DMS79 treated with DMSO at 0.1 percent for 48 hours (cell line): ENCODE data around the gene TNNC1.

Source experiments
- DNase-seq: peaks from one replicate; lab custom pipeline; 2025; lab: John Stamatoyannopoulos, UW

Gene TNNC1

DNA sequence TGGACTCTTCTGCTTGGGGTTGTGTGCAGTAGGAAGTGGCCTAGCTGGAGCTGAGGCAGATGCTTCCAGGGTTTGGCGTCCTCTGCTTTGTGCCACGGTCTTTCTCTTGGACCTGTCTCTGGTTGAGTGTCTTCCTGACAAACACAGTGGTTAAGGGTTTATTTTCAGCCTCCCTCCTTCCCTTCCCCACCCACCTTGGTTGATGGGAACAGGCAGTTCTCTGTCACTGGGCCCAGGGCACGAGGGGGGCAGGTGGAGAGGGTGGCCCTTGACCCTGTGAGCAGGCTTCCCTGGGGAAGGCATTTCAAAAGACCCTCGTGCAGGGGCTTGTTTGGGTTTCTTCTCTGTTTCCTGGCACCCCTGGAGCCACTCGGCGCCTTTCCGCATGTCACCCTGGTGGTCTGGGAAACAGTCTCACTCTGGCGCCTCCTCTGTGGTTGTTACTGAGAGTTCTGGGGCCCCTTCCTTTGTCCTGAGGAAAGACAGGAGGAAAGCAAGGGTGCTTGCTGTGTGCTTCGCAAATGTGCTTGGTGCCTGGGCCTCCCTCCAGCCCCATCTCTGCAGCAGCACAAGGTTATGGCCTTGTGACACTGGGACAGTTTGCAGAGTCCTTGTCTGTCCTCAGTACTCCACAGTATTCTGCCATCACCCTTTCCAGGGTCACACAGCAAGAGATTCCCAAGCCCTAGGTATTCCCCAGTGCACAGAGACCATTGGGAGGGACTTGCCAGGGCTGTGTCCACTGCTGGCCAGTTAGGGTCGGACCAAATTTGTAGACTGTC lies 31.0 kb upstream of the TNNC1 start:
- DNase-seq = no peak

DNA sequence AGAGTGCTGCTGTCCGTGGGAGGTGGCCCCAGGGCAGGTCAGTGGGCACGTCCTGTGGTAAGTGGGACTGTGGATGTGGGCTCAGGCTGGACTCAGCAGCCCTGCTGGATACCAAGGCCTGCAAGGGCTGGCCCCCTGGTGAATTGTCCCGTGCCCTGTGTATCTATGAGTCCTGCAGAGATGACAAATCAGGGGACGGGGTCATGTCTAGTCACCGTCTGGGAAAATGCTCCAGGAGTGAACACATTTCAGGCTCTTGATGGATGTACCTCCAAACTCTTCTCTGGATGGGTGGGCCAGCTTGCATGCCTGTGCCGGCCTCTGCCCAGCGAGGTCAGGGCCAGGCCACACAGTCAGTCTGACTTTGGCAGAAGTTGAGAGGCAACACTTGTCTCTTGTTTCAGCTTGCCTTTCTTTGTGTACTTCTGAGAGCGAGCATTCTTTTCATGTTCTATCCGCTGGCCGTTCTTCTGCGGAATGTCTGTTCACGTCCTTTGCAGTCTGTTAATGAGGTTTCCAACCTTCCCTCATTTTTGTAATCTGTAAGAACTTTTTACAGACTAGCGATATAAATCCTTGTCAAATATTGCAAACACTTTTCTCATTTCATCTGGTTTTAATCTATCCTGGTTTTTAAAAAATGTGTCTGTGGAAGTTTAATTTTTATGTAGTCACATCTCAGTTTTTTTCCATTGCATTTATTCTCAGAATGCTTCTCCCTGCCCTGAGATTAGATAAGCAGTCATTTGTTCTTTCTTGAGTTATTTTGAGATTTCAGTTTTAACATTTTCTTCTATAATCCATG lies 29.9 kb upstream of the TNNC1 start:
- DNase-seq = no peak

DNA sequence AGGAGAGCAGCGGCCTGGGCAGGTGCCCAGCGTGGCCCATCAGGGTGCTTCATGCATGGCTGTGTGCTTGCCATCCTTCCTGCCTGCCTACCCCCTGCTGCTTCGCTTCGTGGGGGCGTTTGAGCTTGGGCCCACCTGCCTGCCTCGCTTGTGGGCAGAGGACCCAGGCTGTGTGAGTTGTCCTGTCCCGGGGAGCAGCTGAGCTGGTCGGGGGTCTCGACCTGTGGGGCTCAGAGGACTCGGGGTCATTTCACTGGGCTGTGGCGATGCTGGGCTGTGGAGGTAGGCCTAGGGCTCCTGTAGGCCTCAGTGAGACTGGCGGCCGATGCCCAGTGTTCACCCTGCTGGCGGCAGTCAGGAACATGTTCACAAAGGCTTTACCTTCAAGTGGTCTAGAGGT lies 29.2 kb upstream of the TNNC1 start:
- DNase-seq = no peak

DNA sequence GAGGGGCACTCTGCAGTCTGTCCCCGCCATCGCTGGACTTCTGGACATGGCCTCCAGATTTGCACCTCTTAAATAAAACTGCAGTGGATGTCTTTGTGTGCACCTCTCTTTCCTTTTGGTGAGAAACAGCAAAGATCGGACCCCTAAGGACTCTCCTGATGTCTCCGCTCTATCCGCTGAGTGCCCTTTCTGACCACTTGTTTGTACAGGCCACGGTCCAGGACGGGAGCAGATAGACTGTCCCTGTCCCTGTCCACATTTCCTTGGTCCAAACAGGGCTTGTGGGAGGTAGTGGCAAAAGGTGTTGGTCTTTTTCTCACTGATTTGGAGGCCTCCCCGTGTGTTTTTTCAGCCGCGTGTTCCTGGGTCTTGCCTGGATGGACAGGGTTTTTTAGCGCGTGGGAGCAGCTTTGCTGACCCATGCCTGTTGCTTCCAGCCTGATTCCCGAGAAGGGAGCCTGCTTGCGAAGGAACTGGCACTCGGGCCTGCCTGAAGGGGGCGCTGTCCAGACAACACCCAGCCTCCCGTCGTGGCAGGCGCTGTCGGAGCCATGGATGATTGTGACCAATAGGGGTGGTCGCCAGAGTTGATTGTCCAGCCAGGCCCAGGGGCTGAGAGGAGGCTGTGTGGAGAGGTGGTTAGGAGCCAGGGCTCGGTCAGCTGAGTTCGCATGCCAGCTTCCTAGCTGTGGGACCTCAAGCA lies 28.1 kb upstream of the TNNC1 start:
- no peak for DNase-seq

DNA sequence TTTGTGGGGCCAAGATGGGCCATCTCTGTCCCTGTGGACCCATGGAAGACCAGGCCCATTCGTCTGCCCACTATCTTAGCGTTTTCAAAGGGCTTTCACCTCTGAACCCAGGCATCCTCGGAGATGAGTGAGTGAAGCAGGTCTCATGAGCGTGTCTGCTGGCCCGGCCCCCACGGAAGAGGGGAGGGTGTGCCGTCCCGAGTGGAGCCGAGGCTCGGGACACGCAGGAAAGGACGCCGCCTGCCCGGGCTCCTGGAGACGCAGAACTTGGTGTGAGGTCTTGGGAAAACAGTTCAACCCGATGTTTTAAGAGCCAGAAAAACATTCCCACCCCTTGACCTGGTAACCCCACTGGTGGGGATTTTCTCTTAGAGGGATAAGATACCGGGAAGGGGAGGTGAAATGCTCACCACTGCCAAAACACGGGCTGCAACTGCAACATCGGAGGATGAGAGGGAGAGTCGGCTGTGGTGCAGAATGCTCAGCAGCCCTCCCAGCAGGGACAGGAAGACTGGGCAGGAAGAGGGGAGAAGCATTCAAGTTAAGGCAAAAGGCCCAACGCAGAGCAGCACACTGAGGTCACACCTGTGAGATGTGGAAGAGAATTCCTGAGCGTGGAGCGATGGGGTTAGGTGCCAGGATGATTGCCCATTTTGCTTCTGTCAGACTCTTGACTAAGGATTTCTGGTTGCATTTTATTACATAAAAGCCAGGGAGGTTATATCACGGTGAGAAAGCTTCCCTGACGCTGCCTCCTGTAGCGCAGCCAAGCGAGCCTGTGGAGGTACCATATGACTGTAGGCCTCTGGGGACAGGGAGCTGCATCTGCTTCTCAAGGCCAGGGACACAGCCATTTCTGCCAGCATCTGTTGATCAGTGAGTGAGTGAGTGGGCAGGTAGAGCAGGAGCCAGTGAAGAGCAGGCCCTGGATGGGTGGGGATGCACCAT lies 27.2 kb upstream of the TNNC1 start:
- no peak for DNase-seq

DNA sequence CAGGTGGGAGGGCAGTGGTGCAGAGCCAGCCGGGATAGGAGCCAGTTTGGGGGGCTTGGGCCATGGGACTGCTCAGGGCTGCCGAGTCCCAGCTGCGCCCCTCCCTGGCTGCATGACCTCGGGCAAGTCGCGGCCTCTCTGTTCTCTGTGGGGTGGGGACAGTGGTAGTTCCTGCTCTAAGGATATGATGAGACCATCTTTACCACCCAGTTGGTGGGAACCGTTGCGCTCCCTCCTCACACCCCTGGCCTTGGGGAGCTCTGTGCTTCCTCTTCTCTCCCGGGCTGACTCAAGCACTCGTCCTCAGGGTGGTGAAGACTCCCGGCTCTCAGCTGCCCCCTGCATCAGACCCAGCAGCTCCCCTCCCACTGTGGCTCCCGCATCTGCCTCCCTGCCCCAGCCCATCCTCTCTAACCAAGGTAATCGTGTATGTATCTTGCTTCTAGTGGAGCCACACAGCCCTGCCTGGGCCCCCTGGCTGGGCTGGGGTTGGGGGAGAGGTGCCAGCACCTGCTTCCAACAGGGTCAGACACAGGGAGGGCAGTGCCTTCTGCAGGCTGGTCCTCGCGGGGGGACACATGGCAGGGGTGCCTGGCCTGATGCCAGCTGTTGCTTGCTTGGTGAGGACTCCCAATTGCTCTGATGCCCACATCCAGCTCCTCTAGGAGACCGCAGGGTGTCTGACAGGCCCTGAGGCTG lies 26.2 kb upstream of the TNNC1 start:
- no peak for DNase-seq

DNA sequence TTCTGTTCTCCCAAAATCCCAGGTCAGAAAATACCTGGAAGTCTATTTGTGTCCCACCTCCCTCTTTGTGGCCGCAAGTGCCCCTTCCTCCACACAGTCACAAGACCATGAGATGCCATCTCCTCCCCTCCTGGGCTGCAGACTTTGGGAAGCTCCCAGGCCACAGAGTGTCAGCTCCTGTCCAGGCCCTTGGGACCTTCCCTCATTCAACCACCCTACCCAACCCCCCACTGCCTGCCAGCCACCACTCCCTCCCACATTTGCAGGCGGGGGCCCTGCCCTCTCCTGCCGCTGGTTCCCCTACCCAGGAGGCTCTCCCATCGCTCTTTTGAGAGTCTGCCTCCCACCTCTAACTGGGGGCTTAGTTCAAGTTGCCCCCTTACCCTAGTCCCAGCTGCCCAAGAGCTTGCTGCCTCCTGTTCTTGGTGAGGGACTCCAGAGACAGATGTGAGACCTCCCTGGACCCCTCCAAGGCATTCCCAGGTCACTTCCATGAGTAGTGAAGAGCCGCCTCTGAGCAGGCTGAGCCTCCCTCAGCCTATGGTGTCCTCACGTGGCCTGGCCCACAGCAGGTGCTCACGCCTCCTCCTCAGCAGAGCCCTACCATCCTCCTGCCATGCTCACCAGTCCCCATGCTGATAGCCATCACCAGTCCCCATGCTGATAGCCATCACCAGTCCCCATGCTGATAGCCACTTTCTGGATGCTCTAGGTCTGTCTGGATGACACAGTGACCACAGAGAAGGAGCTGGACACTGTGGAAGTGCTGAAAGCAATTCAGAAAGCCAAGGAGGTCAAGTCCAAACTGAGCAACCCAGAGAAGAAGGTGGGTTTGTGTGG lies 25.4 kb upstream of the TNNC1 start:
- DNase-seq = no peak

DNA sequence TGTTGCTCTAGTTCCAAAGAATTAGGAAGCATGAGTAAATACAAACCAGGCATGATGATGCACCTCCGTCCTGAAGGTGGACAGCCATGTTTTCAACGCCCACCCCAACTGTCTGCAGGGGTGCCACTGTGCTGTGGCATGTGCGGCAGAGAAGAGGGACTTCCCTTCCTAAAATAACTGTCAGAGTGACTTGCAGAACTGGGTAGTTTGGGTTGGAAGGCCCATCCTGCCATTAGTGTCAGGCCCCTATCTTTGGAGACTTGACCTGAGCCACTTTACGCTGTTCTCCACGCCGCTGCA lies 23.9 kb upstream of the TNNC1 start:
- DNase-seq = no peak

DNA sequence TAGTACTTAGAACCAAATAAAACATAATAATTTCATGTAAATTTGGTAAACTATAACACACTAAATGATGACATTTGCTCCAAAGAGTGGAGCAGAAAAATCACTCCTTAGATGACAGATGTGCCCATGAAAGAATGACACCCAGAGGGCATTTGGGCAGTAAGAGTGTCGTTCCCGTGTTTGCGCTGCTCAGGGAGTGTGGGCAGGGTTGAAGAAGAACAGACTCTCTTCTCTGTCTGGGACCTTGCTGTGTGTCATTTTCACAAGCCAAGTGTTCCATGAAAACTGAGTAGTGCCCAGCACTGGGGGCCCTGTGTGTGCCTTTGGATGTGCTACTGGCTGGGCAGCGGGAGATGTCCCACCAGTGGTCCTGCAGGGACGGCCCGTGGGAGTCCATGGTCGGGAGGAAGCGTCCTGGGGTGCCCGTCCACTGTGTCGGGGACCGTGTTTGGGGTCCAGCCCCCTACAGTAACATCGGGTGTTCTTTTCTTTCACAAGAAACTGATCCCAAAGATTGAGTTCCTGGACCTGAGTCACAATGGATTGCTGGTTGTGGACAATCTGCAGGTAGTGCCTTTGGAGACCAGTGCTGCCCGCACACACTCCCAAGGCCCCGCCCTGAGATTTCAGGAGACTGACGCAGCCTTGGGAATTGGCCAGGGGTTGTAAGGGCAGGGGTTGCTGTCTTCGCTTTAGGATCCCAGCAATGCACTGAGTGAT lies 23.4 kb upstream of the TNNC1 start:
- no peak for DNase-seq

DNA sequence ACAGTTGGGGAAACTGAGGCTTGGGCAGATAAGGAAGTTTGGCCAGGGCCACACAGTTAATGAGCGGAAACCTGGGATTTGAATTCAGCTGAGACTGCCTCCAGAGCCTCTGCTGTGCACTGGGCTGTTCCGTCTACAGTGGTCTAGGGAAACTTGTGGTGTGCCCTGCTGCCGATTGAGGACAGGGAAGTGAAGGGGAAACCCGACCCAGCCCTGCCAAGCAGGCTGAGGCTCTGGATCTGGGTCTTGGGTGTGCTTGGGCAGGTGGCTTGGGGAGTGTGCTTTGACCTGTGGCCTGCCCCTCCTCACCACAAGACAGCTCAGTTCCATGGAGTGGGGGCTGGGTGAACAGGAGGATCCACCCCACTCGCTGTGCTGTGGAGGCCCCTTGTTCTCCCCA lies 19.2 kb upstream of the TNNC1 start:
- DNase-seq = no peak

DNA sequence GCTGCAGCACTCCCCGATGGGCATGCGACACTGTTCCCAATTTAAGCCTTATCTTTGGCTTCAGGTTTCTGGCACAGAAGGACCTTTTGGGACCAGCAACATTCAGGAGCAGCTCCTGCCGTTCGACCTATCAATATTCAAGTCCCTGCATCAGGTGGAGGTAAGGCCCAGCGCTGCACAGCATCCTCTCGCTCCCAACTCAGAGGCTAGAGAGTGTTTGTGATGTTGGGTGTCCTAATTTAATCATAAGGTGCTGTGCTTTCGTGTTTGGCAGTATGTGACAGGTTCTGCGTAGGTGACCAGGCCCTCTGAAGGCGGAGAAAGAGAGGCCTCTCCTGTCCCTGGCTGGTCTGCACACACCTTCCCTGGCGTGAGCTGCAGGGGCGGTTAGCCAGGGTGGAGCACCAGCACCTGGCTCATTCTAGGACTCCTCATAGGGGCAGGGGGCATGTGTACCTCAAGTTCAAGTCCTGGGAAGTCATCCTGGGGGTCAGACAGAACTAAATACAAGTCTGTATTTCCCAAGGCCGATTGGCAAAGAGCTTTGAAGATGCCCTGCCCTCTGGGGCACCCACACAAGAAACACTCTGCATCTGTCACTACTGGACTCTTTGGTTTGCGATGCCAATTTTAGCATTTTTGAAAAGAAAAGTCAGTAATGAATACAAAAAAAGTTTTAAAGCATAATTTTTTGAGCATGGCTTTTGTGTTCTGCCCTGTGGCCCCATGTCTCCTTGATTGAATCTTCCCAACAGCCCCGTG lies 18.6 kb upstream of the TNNC1 start:
- no peak for DNase-seq

DNA sequence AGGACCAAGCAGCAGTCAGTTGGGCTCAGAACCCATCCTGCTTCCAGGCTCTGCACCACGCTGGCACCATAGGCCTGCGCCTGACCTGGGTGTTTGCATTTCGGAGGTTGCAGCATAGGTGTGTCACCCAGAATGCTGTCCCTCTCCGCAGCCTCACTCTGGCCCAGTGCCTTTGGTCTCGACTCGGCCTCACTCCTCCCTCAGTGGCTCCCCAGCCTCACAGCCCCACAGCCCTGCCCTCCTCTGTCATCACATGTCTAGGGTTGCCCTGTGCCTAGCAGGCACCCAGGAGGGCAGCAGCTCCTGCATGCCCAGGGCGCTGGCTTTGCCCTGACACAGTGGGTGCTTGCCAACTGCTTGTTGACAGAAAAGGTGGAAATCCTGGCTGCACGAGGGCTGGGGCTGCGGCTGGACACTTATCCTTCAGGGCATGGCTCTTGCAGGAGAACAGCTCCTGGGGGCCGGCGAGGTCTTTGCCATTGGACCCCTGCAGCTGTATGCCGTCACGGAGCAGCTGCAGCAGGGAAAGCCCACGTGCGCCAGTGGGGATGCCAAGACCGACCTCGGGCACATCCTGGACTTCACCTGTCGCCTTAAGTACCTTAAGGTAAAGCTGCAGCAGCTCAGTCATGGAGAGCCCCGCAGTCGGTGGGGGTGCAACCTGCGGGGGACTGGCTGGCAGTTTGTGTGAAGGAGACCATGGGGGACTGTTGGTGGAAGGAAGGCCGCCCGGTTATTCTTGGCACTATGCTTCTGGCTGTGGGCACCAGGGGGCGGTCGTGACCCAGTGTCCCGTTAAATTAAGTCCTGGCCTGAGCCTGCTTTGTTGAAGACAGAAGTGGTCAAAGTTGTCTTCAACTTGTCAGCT lies 17.8 kb upstream of the TNNC1 start:
- no peak for DNase-seq

DNA sequence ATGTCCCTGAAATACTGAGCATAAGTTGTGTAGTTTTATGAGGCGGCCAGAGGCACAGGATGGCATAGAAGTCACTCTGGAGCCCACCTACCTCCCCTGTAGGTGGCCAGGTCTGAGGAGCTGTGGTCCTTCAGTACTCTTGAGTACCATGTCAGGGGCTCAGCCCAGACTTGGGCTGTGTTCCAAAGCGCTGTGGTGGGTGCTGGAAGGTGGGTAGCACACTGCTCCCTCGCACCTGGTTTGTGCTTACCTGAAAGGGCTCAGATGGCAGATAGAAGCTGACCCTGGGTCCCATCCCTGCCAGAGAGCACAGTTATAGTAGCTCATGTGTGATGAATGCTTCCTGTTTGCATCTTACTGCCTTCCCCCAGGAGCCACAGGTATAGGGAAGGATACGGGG lies 17.1 kb upstream of the TNNC1 start:
- no peak for DNase-seq

DNA sequence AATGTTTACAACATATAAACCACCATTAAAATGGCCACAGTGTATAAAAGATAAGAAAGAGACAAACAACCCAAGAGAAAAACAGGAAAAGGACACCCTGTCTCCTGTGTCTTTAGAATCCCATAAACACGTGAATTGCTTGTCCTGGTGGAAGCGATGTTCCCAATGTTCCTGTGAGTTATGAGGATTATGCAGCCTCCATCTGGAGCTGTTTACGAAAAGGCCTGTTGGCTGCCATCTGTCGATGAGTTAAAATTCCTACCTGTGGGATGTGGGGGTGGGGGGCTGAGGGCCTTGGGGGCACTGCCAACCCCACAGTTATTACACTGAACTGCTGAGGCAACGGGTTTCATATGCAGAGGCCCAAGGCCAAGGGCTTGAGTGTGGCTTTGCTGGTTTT lies 15.2 kb upstream of the TNNC1 start:
- DNase-seq = no peak

DNA sequence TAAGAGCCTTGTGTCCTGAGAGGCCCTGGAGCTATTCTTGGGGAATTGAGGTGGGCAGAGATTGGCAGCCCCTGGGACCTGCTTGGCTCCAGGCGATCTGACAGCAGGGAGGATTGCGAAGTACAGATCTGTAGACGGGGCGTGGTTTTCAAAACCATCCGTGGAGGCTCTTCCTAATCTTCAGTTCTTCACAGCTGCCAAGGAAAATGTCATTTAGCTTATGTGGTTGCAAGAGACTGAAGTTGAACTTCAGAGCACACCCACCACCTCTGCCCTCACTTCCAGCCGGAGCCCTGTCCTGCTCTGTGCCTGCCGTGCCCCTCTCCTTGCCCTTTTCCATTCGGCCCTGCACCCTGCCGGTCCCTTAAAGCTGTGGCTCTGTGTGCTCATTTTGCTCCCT lies 14.5 kb upstream of the TNNC1 start:
- no peak for DNase-seq

DNA sequence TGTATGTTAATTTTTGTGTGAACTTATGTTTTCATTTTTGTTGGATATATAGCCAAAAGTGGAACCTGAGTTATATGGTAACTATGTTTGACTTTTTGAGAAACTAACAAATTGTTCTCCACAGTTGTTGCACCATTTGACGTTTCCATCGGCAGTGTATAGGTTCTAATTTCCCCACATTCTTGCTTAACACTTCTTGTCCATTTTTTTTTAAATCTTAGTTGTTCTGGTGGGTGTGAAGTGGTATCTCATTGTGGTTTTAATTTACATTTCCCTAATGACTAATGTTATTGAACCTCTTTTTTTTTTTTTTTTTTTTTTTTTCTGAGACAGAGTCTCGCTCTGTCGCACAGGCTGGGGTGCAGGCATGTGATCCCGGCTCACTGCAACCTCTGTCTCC lies 9.6 kb upstream of the TNNC1 start:
- no peak for DNase-seq

DNA sequence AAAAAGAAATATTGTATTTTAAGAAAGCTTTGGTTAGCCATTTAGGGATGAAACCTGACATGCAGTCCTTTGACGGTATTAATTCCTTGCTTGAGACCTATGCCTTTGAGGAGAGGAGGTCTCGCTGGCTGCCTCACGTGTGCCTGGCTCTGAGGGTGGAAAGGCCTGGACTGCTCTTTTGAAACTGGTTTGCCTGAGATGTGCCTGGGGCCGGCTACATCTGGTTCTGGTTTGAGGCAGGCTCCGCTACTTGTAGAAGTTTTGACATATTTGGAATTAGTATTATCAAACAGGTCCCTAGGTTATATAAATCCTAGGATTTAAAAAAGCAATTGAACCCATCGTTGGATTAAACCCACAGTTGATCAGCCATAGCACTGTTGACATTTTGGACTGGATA lies 8.0 kb upstream of the TNNC1 start:
- DNase-seq = no peak
